ENCODE data around the gene HNRNPUL1.

Gene HNRNPUL1

GRCh38 chr19:41263850-41264580 is at the start of gene HNRNPUL1:
Gene HNRNPUL1 (plus strand): TSS chr19:41264372. CDS start chr19:41264504, 132 bp downstream.
- peak; percentile 100 for DNase-seq

- no peak for DNase-seq
Measured at GRCh38 chr19:41217741-41218140, 46.4 kb upstream of the HNRNPUL1 start.

- DNase-seq: no peak
Measured at GRCh38 chr19:41218249-41218614, 45.9 kb upstream of the HNRNPUL1 start.

- peak; percentile 74 for DNase-seq
Measured at GRCh38 chr19:41218615-41219507, 45.3 kb upstream of the HNRNPUL1 start, which contains the start of gene AXL. Gene AXL (plus strand): TSS chr19:41219223. CDS start chr19:41219393, 170 bp downstream.

- peak; percentile 48 for DNase-seq
Measured at GRCh38 chr19:41219924-41220567, 44.1 kb upstream of the HNRNPUL1 start.

- no peak for DNase-seq
Measured at GRCh38 chr19:41220811-41221210, 43.4 kb upstream of the HNRNPUL1 start.

GRCh38 chr19:41221514-41222205 is 42.5 kb upstream of the HNRNPUL1 start:
- DNase-seq: no peak

- DNase-seq: no peak
Measured at GRCh38 chr19:41222240-41222639, 41.9 kb upstream of the HNRNPUL1 start.

GRCh38 chr19:41223431-41224234 is 40.5 kb upstream of the HNRNPUL1 start:
- peak; percentile 94 for DNase-seq

- no peak for DNase-seq
Measured at GRCh38 chr19:41224632-41225031, 39.5 kb upstream of the HNRNPUL1 start.

- peak; percentile 99 for DNase-seq
Measured at GRCh38 chr19:41225238-41226052, 38.7 kb upstream of the HNRNPUL1 start.

- DNase-seq: peak; percentile 73
Measured at GRCh38 chr19:41226053-41226873, 37.9 kb upstream of the HNRNPUL1 start.

- no peak for DNase-seq
Measured at GRCh38 chr19:41226874-41227390, 37.2 kb upstream of the HNRNPUL1 start.

GRCh38 chr19:41228486-41228885 is 35.7 kb upstream of the HNRNPUL1 start:
- no peak for DNase-seq

GRCh38 chr19:41229338-41229737 is 34.8 kb upstream of the HNRNPUL1 start:
- DNase-seq: peak; percentile 37

GRCh38 chr19:41230067-41230857 is 33.9 kb upstream of the HNRNPUL1 start:
- no peak for DNase-seq

- DNase-seq: no peak
Measured at GRCh38 chr19:41232686-41233085, 31.5 kb upstream of the HNRNPUL1 start.

GRCh38 chr19:41233748-41234240 is 30.4 kb upstream of the HNRNPUL1 start:
- DNase-seq: no peak
